ENCODE results near the gene IRAK1. TPM values are rescaled to one million over a fixed set of nuclear protein-coding genes. Genes with fewer than 3 reads are reported as not detected.

The IRAK1 gene
- total RNA-seq, 1 donor from 2014 or later = 73.1 TPM

DNA sequence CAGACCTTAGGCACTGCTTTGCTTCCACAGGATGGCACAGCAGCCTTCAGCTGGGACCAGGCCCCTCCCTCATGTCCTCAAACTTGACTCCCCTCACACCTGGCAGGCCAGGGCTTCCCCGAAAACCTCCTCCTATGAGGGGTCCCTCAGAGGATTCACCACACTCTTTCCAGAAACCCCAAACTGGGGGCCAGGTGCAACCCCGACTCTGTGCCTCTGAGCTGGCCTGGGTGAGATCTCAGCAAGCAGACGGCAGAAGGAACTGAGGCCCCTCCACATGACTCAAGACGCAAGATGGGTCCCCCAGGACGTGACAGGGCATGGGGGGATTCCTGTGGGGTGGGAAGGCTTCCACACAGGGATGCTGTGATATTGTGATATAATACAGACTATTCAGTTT, 54.3 kb downstream of the IRAK1 start:
- Histone ChIP-seq H3K9me3 (no peaks in the 10 kb centered on the region), H3K4me3 (no peak overlapping the region), H3K4me1 (peaks cover 33% of the 10 kb centered on the region), H3K27ac (no peak overlapping the region), H3K27me3 (ENCODE audit: low read depth) (no peaks in the 10 kb centered on the region), H3K36me3 (peaks cover 36% of the 10 kb centered on the region)
- TF ChIP-seq, protein P1, sequence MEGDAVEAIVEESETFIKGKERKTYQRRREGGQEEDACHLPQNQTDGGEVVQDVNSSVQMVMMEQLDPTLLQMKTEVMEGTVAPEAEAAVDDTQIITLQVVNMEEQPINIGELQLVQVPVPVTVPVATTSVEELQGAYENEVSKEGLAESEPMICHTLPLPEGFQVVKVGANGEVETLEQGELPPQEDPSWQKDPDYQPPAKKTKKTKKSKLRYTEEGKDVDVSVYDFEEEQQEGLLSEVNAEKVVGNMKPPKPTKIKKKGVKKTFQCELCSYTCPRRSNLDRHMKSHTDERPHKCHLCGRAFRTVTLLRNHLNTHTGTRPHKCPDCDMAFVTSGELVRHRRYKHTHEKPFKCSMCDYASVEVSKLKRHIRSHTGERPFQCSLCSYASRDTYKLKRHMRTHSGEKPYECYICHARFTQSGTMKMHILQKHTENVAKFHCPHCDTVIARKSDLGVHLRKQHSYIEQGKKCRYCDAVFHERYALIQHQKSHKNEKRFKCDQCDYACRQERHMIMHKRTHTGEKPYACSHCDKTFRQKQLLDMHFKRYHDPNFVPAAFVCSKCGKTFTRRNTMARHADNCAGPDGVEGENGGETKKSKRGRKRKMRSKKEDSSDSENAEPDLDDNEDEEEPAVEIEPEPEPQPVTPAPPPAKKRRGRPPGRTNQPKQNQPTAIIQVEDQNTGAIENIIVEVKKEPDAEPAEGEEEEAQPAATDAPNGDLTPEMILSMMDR (IDR thresholded peaks at IDR 0.05) = no peak
- no peak for ATAC-seq
- intact Hi-C loops (cut with DNase I) = no loop called here
- no peak for DNase-seq

DNA sequence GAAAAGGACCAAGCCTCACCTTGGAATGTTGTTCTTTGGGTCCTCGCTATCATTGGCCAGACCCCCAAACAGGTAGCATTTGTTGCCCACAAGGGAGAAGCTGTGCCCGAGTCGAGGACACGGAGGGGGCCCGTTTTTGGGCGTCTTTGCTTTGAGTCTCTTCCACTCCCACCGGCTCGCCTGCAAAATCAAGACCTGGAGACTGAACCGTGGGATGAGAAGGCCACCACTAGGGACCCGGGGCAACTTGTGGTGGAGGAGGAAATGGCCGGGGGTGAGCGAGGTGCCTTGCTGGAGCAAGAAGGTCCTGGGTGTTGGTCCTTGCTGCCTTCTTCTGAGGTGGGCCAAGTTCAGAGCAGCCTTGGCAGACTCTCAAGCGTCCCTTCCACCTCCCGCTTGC, 55.6 kb downstream of the IRAK1 start:
- ATAC-seq (no peak), DNase-seq (no peak)
- no peak overlapping the region for H3K27ac ChIP-seq
- TF ChIP-seq, protein P1 (IDR thresholded peaks at IDR 0.05) = no peak
- no peak overlapping the region for H3K4me3 ChIP-seq
- no peaks in the 10 kb centered on the region for H3K27me3 ChIP-seq (ENCODE audit: low read depth)
- intact Hi-C loops (cut with DNase I) = no loop called here
- H3K4me1 ChIP-seq = peaks cover 30% of the 10 kb centered on the region
- H3K36me3 ChIP-seq = peaks cover 49% of the 10 kb centered on the region
- no peaks in the 10 kb centered on the region for H3K9me3 ChIP-seq

DNA sequence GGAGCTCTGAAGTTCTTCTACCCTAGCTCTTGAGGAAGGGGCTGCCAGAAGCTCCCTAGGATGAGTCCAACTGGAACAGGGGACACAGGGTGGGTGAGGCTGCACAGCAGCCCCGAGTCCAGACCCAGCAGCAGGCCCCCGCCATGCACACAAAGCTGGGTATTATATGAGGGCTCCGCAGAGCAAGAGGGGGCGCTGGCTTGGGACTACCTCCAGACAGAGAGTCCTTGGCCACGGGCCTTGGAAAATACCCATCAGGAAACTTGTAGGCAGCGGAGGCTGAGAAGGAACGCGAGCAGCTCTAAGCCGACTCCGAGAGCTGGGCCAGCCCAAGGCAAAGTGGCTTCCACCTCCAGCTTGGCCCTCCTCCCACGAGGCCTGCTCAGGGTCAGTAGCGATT, 56.2 kb downstream of the IRAK1 start:
- ATAC-seq (no peak), DNase-seq (no peak)
- no peaks in the 10 kb centered on the region for H3K9me3 ChIP-seq
- TF ChIP-seq, protein P1 (IDR thresholded peaks at IDR 0.05) = no peak
- H3K27ac ChIP-seq = no peak overlapping the region
- H3K27me3 ChIP-seq (ENCODE audit: low read depth) = no peaks in the 10 kb centered on the region
- H3K36me3 ChIP-seq = peaks cover 55% of the 10 kb centered on the region
- H3K4me3 ChIP-seq = no peak overlapping the region
- H3K4me1 ChIP-seq = peaks cover 24% of the 10 kb centered on the region
- intact Hi-C loops (cut with DNase I) = no loop called here

DNA sequence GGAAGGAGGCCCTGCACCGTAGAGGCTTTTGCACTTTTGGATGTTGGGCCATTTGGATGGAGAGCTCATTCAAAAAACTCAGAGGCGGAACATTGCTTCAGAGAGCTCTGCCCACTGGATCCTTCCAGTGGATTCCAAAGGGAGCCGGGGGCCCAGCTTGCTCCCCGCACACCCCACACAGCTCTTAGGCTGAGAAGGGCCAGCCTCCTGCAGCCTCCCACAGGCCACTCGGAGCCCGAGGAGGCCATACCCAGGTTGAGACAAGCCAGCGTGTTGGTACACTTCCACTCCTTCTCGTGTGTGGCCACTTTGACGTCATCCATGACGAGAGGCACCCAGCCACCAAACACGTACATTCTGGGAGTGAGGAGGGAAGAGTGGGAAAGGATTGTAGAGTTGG, 58.4 kb downstream of the IRAK1 start:
- Histone ChIP-seq H3K4me3 (no peak overlapping the region), H3K36me3 (peaks cover 77% of the 10 kb centered on the region), H3K27ac (no peak overlapping the region), H3K9me3 (no peaks in the 10 kb centered on the region), H3K4me1 (peaks cover 3% of the 10 kb centered on the region), H3K27me3 (ENCODE audit: low read depth) (no peaks in the 10 kb centered on the region)
- no peak for DNase-seq
- TF ChIP-seq, protein P1 (IDR thresholded peaks at IDR 0.05) = no peak
- ATAC-seq = no peak
- intact Hi-C loops (cut with DNase I) = no loop called here

DNA sequence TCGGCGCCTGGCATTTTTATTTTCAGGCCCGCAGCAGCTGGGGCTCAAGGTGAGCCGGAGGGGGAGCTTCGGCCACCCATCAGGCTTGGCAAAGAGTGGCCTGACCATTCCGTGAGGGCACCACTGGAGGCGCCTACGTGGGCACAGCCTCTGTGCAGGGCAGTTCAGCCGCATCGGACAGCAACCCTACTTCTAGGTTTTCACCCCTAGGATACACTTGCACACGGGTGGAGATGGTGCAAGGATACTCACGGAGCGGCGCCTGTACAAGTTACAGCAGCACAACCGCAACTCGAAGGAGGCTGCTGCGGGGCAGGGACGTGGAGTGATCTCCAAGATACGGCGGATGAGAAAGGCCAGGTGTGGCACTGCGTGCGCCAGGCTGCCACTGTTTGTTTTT, 58.9 kb downstream of the IRAK1 start:
- H3K27me3 ChIP-seq (ENCODE audit: low read depth) = no peaks in the 10 kb centered on the region
- H3K27ac ChIP-seq = no peak overlapping the region
- TF ChIP-seq, protein P1 (IDR thresholded peaks at IDR 0.05) = no peak
- intact Hi-C loops (cut with DNase I) = no loop called here
- H3K4me1 ChIP-seq = no peaks in the 10 kb centered on the region
- DNase-seq = no peak
- no peaks in the 10 kb centered on the region for H3K9me3 ChIP-seq
- no peak for ATAC-seq
- H3K36me3 ChIP-seq = peaks cover 82% of the 10 kb centered on the region
- H3K4me3 ChIP-seq = no peak overlapping the region

Small RNA genes within 50 kb of the gene (microRNA-seq; reads per million reads assigned to microRNA genes)
- gene MIR3202-1 (ENCODE audit: borderline number of aligned reads) (not detected), gene MIR3202-2 (ENCODE audit: borderline number of aligned reads) (not detected), gene MIR718 (ENCODE audit: borderline number of aligned reads) (not detected)

Other genes starting within 250 kb of the IRAK1 start
- not detected for gene SRPK3, start 238.9 kb downstream of the IRAK1 start, total RNA-seq
- 50.1 TPM for gene IDH3G, start 225.5 kb downstream of the IRAK1 start, total RNA-seq
- 210 TPM for gene SSR4, start 225.2 kb downstream of the IRAK1 start, total RNA-seq
- gene PDZD4, start 189.4 kb downstream of the IRAK1 start, total RNA-seq = 8.5 TPM
- 1.6 TPM for gene L1CAM, start 133.7 kb downstream of the IRAK1 start, total RNA-seq
- gene AVPR2, start 115.2 kb downstream of the IRAK1 start, total RNA-seq = 1.9 TPM
- 70.7 TPM for gene ARHGAP4, start 93.6 kb downstream of the IRAK1 start, total RNA-seq
- 69.2 TPM for gene NAA10, start 84.9 kb downstream of the IRAK1 start, total RNA-seq
- 57.0 TPM for gene RENBP, start 75.3 kb downstream of the IRAK1 start, total RNA-seq
- 48.4 TPM for gene HCFC1, start 48.1 kb downstream of the IRAK1 start, total RNA-seq
- 7.6 TPM for gene TMEM187, start 47.1 kb downstream of the IRAK1 start, total RNA-seq
- 57.6 TPM for gene MECP2, start 77.8 kb upstream of the IRAK1 start, total RNA-seq
- gene OPN1LW, start 124.3 kb upstream of the IRAK1 start, total RNA-seq = not detected
- gene OPN1MW, start 162.7 kb upstream of the IRAK1 start, total RNA-seq = not detected
- gene OPN1MW2, start 199.9 kb upstream of the IRAK1 start, total RNA-seq = not detected
- gene OPN1MW3, start 237.7 kb upstream of the IRAK1 start, total RNA-seq = not detected